ENCODE results near the gene AP3B2. TPM values are rescaled to one million over a fixed set of nuclear protein-coding genes. Genes with fewer than 3 reads are reported as not detected.

The AP3B2 gene
- total RNA-seq, 4 donors from 2014 or later = 1.2 to 10.4 (median 1.6) TPM; not detected in 1

DNA sequence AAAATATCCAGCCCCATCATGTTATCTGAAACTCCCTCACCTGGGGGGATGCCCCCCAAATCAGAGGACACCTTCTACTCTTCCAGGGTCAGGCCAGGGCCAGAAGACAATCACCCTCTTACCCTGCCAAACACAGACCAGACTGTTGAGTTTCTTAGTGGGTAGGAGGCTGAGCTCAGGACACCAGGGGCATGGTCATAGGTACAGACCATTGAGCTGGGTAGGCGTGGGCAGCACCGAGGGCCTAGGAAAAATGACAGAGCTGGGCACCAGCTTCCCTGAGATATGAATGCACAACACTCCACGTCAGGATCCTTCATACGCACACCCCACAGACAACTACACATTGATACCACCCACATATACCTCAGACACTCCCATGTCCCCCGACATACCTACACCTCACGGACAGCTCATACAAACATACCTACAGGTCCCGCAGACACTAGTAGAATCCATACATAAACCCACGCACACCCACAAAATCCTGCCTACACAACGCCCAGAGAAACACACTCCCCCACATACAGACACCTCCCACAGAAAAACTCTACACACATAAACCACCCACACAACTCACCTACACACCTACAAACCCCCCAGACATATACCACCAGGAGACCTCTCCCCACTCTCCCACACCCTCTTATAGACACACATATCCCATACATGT is 11.8 kb downstream of the AP3B2 start:
- peak in 1 of 3 donors; percentile 19 for DNase-seq
- Histone ChIP-seq H3K27ac (no peak overlapping the region), H3K36me3 (no peaks in the 10 kb centered on the region), H3K4me1 (no peaks in the 10 kb centered on the region), H3K9me3 (no peaks in the 10 kb centered on the region), H3K27me3 (no peaks in the 10 kb centered on the region), H3K4me3 (no peak overlapping the region)
- TF ChIP-seq, protein P1, sequence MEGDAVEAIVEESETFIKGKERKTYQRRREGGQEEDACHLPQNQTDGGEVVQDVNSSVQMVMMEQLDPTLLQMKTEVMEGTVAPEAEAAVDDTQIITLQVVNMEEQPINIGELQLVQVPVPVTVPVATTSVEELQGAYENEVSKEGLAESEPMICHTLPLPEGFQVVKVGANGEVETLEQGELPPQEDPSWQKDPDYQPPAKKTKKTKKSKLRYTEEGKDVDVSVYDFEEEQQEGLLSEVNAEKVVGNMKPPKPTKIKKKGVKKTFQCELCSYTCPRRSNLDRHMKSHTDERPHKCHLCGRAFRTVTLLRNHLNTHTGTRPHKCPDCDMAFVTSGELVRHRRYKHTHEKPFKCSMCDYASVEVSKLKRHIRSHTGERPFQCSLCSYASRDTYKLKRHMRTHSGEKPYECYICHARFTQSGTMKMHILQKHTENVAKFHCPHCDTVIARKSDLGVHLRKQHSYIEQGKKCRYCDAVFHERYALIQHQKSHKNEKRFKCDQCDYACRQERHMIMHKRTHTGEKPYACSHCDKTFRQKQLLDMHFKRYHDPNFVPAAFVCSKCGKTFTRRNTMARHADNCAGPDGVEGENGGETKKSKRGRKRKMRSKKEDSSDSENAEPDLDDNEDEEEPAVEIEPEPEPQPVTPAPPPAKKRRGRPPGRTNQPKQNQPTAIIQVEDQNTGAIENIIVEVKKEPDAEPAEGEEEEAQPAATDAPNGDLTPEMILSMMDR (IDR thresholded peaks at IDR 0.05) = no peak
- TF ChIP-seq POLR2A (IDR thresholded peaks at IDR 0.05) = no peak

DNA sequence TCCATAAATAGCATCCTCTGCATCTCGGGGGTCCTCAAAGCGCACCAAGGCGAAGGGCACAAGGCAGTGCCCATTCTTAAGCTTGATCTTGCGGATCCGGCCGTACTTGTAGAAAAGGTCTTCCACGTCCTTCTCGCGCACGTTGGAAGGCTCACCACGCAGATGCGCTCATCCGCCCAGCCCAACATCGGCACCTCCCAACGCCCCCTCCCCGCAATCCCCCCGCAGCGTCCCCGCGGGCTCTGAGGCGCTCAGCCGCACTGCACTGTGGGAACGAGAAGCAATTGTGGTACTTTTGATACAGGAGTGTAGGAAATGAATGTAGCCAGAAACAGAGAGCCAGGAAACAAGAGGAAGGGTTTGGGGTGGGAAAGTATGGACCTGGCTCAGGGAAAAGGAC is 17.5 kb downstream of the AP3B2 start:
- peak in 1 of 3 donors; percentile 18 for DNase-seq
- Histone ChIP-seq H3K27ac (no peak overlapping the region), H3K4me1 (no peaks in the 10 kb centered on the region), H3K4me3 (no peak overlapping the region), H3K36me3 (no peaks in the 10 kb centered on the region), H3K9me3 (no peaks in the 10 kb centered on the region), H3K27me3 (no peaks in the 10 kb centered on the region)
- no peak for TF ChIP-seq POLR2A (IDR thresholded peaks at IDR 0.05)
- TF ChIP-seq, protein P1 (IDR thresholded peaks at IDR 0.05) = no peak

DNA sequence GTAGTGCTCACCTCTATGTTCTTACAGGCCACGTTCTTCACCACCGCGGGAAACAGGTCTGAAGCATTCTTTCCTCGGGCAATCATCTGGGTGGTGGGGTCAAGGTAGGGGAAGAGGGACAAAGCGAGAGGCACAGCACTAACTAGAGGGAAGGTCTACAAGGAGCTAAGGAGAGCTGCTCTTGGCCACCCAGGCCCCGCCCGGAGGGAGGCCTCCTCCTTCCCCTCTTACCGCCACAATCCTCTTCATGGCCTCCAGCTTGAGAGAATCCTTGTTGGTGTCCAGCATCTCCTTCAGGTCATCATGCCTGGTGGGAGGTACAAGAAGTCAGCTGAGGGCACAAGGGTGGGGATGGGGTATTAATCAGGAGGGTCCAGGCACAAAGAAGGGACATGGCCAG is 20.5 kb downstream of the AP3B2 start:
- H3K4me3 ChIP-seq = no peak overlapping the region
- TF ChIP-seq, protein P1 (IDR thresholded peaks at IDR 0.05) = no peak
- no peak for TF ChIP-seq POLR2A (IDR thresholded peaks at IDR 0.05)
- no peak for DNase-seq
- no peak overlapping the region for H3K27ac ChIP-seq
- no peaks in the 10 kb centered on the region for H3K27me3 ChIP-seq
- no peaks in the 10 kb centered on the region for H3K4me1 ChIP-seq
- H3K9me3 ChIP-seq = no peaks in the 10 kb centered on the region
- H3K36me3 ChIP-seq = no peaks in the 10 kb centered on the region

DNA sequence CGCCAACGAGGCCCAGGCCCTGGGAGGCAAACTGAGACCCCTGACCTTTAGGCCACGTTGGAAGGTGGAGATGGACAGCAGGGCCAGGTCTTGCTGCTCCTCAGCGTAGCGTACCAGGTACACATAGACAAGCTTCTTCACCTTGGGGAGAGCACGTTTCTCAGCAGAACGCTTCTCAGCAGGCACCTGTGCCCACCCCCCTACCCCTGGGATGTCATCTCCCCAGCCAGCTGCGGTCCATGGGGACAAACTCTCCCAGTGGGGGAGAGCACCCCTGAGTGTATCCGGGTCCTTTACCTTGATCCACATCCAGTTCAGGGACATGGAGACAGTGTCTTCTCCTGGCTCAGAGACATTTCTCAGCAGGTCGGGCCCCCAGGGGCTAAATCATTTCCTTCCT is 21.0 kb downstream of the AP3B2 start:
- TF ChIP-seq POLR2A (IDR thresholded peaks at IDR 0.05) = no peak
- TF ChIP-seq, protein P1 (IDR thresholded peaks at IDR 0.05) = no peak
- no peak for DNase-seq
- no peaks in the 10 kb centered on the region for H3K4me1 ChIP-seq

DNA sequence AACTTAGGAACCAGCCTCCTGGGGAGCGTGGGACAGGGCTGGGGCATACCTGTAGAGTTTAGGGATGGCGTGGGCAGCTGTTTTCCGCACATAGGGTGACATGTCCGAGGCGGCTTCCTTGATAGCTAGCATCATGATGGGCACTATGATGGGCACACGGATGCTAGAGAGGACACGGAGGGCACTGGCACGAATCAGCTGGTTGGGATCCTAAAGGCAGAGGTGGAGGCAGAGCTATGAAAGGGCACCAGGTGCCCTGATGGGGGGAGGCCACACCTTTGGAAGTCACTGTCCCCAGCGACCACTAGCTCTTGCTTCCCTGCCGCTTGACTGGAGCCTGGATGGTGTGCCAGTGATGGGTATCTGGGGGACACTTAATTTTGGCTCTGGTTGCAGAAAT is 28.3 kb downstream of the AP3B2 start:
- TF ChIP-seq, protein P1 (IDR thresholded peaks at IDR 0.05) = no peak
- no peak for TF ChIP-seq POLR2A (IDR thresholded peaks at IDR 0.05)
- peak in 1 of 3 donors; percentile 27 for DNase-seq
- H3K4me3 ChIP-seq = no peak overlapping the region

More for the DNA sequence above, 21.0 kb downstream of the AP3B2 start:
- Histone ChIP-seq H3K27me3 (no peaks in the 10 kb centered on the region), H3K36me3 (no peaks in the 10 kb centered on the region), H3K9me3 (no peaks in the 10 kb centered on the region), H3K27ac (no peak overlapping the region), H3K4me3 (no peak overlapping the region)

More for the DNA sequence above, 28.3 kb downstream of the AP3B2 start:
- Histone ChIP-seq H3K4me1 (peaks cover 0 to 10% (median 0%) of the 10 kb centered on the region in 4 donors), H3K27ac (no peak overlapping the region), H3K9me3 (no peaks in the 10 kb centered on the region), H3K27me3 (peaks cover 0 to 5% of the 10 kb centered on the region in 2 donors), H3K36me3 (no peaks in the 10 kb centered on the region)
